Osteoblast (primary cell): Measurements from ENCODE around the gene SYTL4. TPM values are rescaled to one million over a fixed set of nuclear protein-coding genes. Genes with fewer than 3 reads are reported as not detected.
"Not testable (repeated sequence)": the region's sequence is repeated elsewhere in the genome, so short reads cannot be mapped to it uniquely, and the experiment has no call there.

ENCODE experiments used
- DNase-seq: peaks from one replicate; pipeline ENCODE4 v3.0.0; 2011; ENCODE audit warnings: low spot score, mixed read lengths; ENCODE audit not compliant: insufficient read length; ENCODE audit errors: missing footprints
- H2AFZ ChIP-seq: 2 replicates; pipeline ENCODE4 v1.6.0; 2011; ENCODE audit warnings: mild to moderate bottlenecking, low read length
- H3K27ac ChIP-seq: 2 replicates; pipeline ENCODE4 v1.5.1; 2011; ENCODE audit warnings: mild to moderate bottlenecking, low read depth, low read length, moderate library complexity
- H3K27me3 ChIP-seq: 2 replicates; pipeline ENCODE4 v1.6.0; 2012; ENCODE audit warnings: mild to moderate bottlenecking, control low read depth, inconsistent platforms, low read length, moderate library complexity; ENCODE audit not compliant: insufficient read depth
- H3K36me3 ChIP-seq: 2 replicates; pipeline ENCODE4 v1.5.1; 2011; ENCODE audit warnings: mild to moderate bottlenecking, low read length, control low read depth, moderate library complexity; ENCODE audit not compliant: insufficient read depth
- H3K4me1 ChIP-seq: 2 replicates; pipeline ENCODE4 v1.5.1; 2011; ENCODE audit warnings: mild to moderate bottlenecking, low read length, control low read depth, moderate library complexity; ENCODE audit not compliant: insufficient read depth
- H3K4me2 ChIP-seq: 2 replicates; pipeline ENCODE4 v1.6.0; 2011; ENCODE audit warnings: mild to moderate bottlenecking, low read length; ENCODE audit not compliant: insufficient read depth
- H3K4me3 ChIP-seq: fragments of 200-600 bp; sonication (generic); 3 replicates; pipeline ENCODE4 v1.5.1; 2012; ENCODE audit warnings: mild to moderate bottlenecking, low read length, inconsistent platforms; ENCODE audit not compliant: insufficient read depth
- H3K79me2 ChIP-seq: 2 replicates; pipeline ENCODE4 v1.6.0; 2012; ENCODE audit warnings: mild to moderate bottlenecking, low read length, control low read depth, inconsistent platforms; ENCODE audit not compliant: insufficient read depth
- H3K9me3 ChIP-seq: 2 replicates; pipeline ENCODE4 v1.5.1; 2011; ENCODE audit warnings: low read depth, low read length, control low read depth
- H4K20me1 ChIP-seq: 2 replicates; pipeline ENCODE4 v1.6.0; 2012; ENCODE audit warnings: mild to moderate bottlenecking, low read length, control low read depth; ENCODE audit not compliant: insufficient read depth
- total RNA-seq: library from RNA; depleted of rRNA; stranded (reverse); fragments of >200 nt; gene quantifications from 2 replicates; pipeline ENCODE4 v1.2.3, GENCODE V29; 2012
- TF ChIP-seq, protein P1 (sequence below): IDR thresholded peaks from 2 replicates; pipeline ENCODE4 v1.5.1; 2011; ENCODE audit warnings: mild to moderate bottlenecking, low read depth, low read length, moderate library complexity; ENCODE audit errors: extremely low read depth

Gene SYTL4
- total RNA-seq, 1 donor = 2.9 TPM

GRCh38 chrX:100745205-100745604, 13.3 kb upstream of the SYTL4 start:
- DNase-seq = no peak
- H2AFZ ChIP-seq = no peak overlapping the region
- peaks cover 47% of the 10 kb centered on the region for H3K27me3 ChIP-seq
- TF ChIP-seq, protein P1, sequence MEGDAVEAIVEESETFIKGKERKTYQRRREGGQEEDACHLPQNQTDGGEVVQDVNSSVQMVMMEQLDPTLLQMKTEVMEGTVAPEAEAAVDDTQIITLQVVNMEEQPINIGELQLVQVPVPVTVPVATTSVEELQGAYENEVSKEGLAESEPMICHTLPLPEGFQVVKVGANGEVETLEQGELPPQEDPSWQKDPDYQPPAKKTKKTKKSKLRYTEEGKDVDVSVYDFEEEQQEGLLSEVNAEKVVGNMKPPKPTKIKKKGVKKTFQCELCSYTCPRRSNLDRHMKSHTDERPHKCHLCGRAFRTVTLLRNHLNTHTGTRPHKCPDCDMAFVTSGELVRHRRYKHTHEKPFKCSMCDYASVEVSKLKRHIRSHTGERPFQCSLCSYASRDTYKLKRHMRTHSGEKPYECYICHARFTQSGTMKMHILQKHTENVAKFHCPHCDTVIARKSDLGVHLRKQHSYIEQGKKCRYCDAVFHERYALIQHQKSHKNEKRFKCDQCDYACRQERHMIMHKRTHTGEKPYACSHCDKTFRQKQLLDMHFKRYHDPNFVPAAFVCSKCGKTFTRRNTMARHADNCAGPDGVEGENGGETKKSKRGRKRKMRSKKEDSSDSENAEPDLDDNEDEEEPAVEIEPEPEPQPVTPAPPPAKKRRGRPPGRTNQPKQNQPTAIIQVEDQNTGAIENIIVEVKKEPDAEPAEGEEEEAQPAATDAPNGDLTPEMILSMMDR = no peak
- no peak overlapping the region for H3K27ac ChIP-seq
- H3K9me3 ChIP-seq = no peaks in the 10 kb centered on the region
- no peaks in the 10 kb centered on the region for H3K36me3 ChIP-seq
- H4K20me1 ChIP-seq = no peaks in the 10 kb centered on the region
- no peak overlapping the region for H3K4me2 ChIP-seq
- H3K79me2 ChIP-seq = no peaks in the 10 kb centered on the region
- no peak overlapping the region for H3K4me3 ChIP-seq
- H3K4me1 ChIP-seq = no peaks in the 10 kb centered on the region

- peaks cover 47% of the 10 kb centered on the region for H3K27me3 ChIP-seq
- H2AFZ ChIP-seq = no peak overlapping the region
- no peaks in the 10 kb centered on the region for H3K36me3 ChIP-seq
- H3K9me3 ChIP-seq = no peaks in the 10 kb centered on the region
- no peak overlapping the region for H3K4me2 ChIP-seq
- TF ChIP-seq, protein P1 = no peak
- H3K27ac ChIP-seq = no peak overlapping the region
- H3K4me1 ChIP-seq = no peaks in the 10 kb centered on the region
- DNase-seq = no peak
- H3K4me3 ChIP-seq = no peak overlapping the region
- no peaks in the 10 kb centered on the region for H4K20me1 ChIP-seq
- H3K79me2 ChIP-seq = no peaks in the 10 kb centered on the region
These were observed 11.2 kb upstream of the SYTL4 start for GRCh38 chrX:100743009-100743607.

GRCh38 chrX:100724006-100724405, 7.9 kb downstream of the SYTL4 start:
- not testable (repeated sequence) for H3K9me3 ChIP-seq, H3K4me3 ChIP-seq, H3K36me3 ChIP-seq, H3K27me3 ChIP-seq, H3K79me2 ChIP-seq, H3K4me2 ChIP-seq, H3K4me1 ChIP-seq, DNase-seq, H4K20me1 ChIP-seq, H3K27ac ChIP-seq, H2AFZ ChIP-seq

GRCh38 chrX:100721328-100721727, 10.6 kb downstream of the SYTL4 start:
- no peak overlapping the region for H2AFZ ChIP-seq
- H3K27ac ChIP-seq = no peak overlapping the region
- H4K20me1 ChIP-seq = no peaks in the 10 kb centered on the region

More at GRCh38 chrX:100721328-100721727, 10.6 kb downstream of the SYTL4 start:
- TF ChIP-seq, protein P1 = no peak
- no peaks in the 10 kb centered on the region for H3K79me2 ChIP-seq
- H3K4me3 ChIP-seq = no peak overlapping the region
- no peak overlapping the region for H3K4me2 ChIP-seq
- H3K36me3 ChIP-seq = no peaks in the 10 kb centered on the region
- H3K27me3 ChIP-seq = no peaks in the 10 kb centered on the region
- no peaks in the 10 kb centered on the region for H3K9me3 ChIP-seq
- no peaks in the 10 kb centered on the region for H3K4me1 ChIP-seq
- DNase-seq = no peak
